SU-DHL-6 (cell line): ENCODE measurements around the gene CWC27.

Experiments used
- H2AFZ ChIP-seq: fragments of 200-600 bp; sonication (generic); 2 replicates; pipeline ENCODE4 v1.6.1; 2014; ENCODE audit warnings: low read depth, mild to moderate bottlenecking, moderate library complexity, mixed read lengths, antibody characterized with exemption, low read length; ENCODE audit not compliant: severe bottlenecking
- H3F3A ChIP-seq: fragments of 200-600 bp; shearing (Covaris generic); 2 replicates; pipeline ENCODE4 v1.6.0; 2016; ENCODE audit warnings: antibody characterized with exemption, mild to moderate bottlenecking; ENCODE audit not compliant: insufficient read depth
- H3K27ac ChIP-seq: fragments of 200-600 bp; sonication (generic); 2 replicates; pipeline ENCODE4 v1.5.1; 2016; ENCODE audit warnings: low read depth, mild to moderate bottlenecking, low read length, moderate library complexity, mixed read lengths
- H3K27me3 ChIP-seq: fragments of 200-600 bp; sonication (generic), shearing (Covaris generic); 2 replicates; pipeline ENCODE4 v1.6.0; 2014; ENCODE audit warnings: mild to moderate bottlenecking, low read length
- H3K36me3 ChIP-seq: fragments of 200-600 bp; sonication (generic); 2 replicates; pipeline ENCODE4 v1.6.1; 2014; ENCODE audit warnings: mild to moderate bottlenecking, low read length, mixed read lengths
- H3K4me2 ChIP-seq: fragments of 300-600, 200-600 bp; shearing (Covaris generic), sonication (generic); 2 replicates; pipeline ENCODE4 v1.6.0; 2014; ENCODE audit warnings: low read length, low read depth, mild to moderate bottlenecking; ENCODE audit not compliant: poor library complexity, severe bottlenecking
- H3K4me3 ChIP-seq: fragments of 200-600 bp; sonication (generic); 2 replicates; pipeline ENCODE4 v1.5.1; 2014; ENCODE audit warnings: antibody characterized with exemption, low read length, mild to moderate bottlenecking, mixed read lengths; ENCODE audit not compliant: insufficient read depth, poor library complexity, severe bottlenecking
- H3K79me2 ChIP-seq: fragments of 200-600 bp; sonication (generic); 2 replicates; pipeline ENCODE4 v1.6.1; 2014; ENCODE audit warnings: mild to moderate bottlenecking, low read length, moderate library complexity; ENCODE audit not compliant: insufficient read depth
- H3K9ac ChIP-seq: fragments of 200-600 bp; sonication (generic); 2 replicates; pipeline ENCODE4 v1.7.0; 2014; ENCODE audit warnings: mild to moderate bottlenecking, low read length
- H3K9me2 ChIP-seq: fragments of 200-600 bp; sonication (generic); replicated peaks from 2 replicates; pipeline ENCODE4 v1.6.1; 2014; ENCODE audit warnings: low read length; ENCODE audit not compliant: insufficient read depth
- H3K9me3 ChIP-seq: fragments of 200-600 bp; sonication (generic); 2 replicates; pipeline ENCODE4 v1.6.1; 2014; ENCODE audit warnings: low read length, mixed read lengths; ENCODE audit not compliant: insufficient read depth
- H4K20me1 ChIP-seq: fragments of 200-600 bp; sonication (generic); 2 replicates; pipeline ENCODE4 v1.6.1; 2014; ENCODE audit warnings: low read depth, mild to moderate bottlenecking, antibody characterized with exemption, low read length, moderate library complexity, mixed read lengths
- EZH2phosphoT487 ChIP-seq: fragments of 200-600 bp; sonication (generic), shearing (Covaris generic); conservative IDR thresholded peaks from 2 replicates; pipeline ENCODE4 v1.6.1; 2018; ENCODE audit warnings: mild to moderate bottlenecking, antibody characterized with exemption, low read length, moderate library complexity, mixed read lengths
- TF ChIP-seq, protein P1 (sequence below): fragments of 200-600 bp; sonication (generic); IDR thresholded peaks from one replicate; pipeline ENCODE4 v1.5.1; 2017; ENCODE audit warnings: antibody characterized with exemption, mild to moderate bottlenecking, low read length, moderate library complexity; ENCODE audit not compliant: insufficient read depth, poor library complexity, severe bottlenecking

Gene CWC27

DNA sequence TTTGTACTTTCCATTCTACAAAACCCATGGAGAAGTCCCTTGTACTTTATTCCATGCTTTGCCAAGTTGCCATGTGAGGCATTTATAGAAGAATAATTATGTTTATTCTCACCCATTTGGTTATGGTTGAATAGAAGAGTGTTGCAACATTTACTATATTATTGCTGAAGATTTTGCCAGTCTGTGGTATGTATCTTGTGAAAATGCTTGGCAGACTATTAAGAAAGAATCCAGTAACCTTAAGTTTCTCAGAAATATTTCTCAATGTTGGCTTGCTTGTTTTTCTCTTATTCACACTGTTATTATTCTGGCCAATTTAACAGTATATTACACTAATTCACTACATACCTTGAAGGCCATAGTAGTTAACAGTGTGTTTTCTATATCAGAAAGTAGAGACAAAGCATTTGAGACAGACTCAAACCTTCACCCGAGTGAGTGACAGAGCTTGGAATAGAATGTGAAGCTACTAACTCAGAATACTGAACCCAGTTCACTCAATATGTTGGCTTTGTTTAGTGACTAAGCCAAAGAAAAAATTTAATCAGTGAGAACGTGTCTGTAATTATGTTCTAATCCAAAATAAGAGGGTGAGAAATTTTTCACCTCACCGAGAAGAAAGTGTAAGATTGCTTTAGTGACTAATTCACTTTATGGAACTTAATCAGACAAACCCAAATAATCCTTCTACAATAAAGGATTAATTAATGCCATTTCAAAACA, 184.4 kb downstream of the CWC27 start:
- no peaks in the 10 kb centered on the region for H3K36me3 ChIP-seq
- H3K9me2 ChIP-seq = no peaks in the 10 kb centered on the region
- TF ChIP-seq, protein P1, sequence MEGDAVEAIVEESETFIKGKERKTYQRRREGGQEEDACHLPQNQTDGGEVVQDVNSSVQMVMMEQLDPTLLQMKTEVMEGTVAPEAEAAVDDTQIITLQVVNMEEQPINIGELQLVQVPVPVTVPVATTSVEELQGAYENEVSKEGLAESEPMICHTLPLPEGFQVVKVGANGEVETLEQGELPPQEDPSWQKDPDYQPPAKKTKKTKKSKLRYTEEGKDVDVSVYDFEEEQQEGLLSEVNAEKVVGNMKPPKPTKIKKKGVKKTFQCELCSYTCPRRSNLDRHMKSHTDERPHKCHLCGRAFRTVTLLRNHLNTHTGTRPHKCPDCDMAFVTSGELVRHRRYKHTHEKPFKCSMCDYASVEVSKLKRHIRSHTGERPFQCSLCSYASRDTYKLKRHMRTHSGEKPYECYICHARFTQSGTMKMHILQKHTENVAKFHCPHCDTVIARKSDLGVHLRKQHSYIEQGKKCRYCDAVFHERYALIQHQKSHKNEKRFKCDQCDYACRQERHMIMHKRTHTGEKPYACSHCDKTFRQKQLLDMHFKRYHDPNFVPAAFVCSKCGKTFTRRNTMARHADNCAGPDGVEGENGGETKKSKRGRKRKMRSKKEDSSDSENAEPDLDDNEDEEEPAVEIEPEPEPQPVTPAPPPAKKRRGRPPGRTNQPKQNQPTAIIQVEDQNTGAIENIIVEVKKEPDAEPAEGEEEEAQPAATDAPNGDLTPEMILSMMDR = no peak
- TF ChIP-seq EZH2phosphoT487 = no peak

DNA sequence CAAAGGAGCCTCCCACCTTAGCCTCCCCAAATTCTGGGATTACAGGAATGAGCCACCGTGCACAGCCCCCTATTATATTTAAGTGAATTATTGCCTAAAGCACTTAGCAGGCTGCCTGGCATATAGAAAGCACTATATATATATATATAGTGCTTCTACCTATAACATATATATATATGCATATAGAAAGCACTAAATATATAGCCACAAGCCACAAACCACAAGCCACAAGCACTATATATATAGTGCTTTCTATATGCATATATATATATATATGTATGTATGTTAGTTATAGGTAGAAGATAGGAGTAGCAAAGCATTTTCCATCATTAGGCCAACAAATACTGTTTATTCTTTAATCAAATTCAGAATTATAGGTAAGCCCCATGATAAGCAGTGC, 185.8 kb downstream of the CWC27 start:
- Histone ChIP-seq H3K9ac (no peak overlapping the region), H3F3A (no peaks in the 10 kb centered on the region), H3K27ac (no peak overlapping the region), H3K9me3 (no peaks in the 10 kb centered on the region), H3K36me3 (no peaks in the 10 kb centered on the region), H4K20me1 (peaks cover 5% of the 10 kb centered on the region; the same call in 1 of the 2 replicates), H3K4me3 (no peak overlapping the region), H3K79me2 (no peaks in the 10 kb centered on the region), H3K27me3 (no peaks in the 10 kb centered on the region), H2AFZ (no peak overlapping the region), H3K4me2 (no peak overlapping the region), H3K9me2 (no peaks in the 10 kb centered on the region)
- no peak for TF ChIP-seq EZH2phosphoT487
- TF ChIP-seq, protein P1 = no peak

More for the DNA sequence above, 184.4 kb downstream of the CWC27 start:
- Histone ChIP-seq H3K4me2 (no peak overlapping the region), H3K27ac (no peak overlapping the region), H3K79me2 (no peaks in the 10 kb centered on the region), H3K9me3 (no peaks in the 10 kb centered on the region), H2AFZ (no peak overlapping the region), H3K27me3 (no peaks in the 10 kb centered on the region), H3K4me3 (no peak overlapping the region), H3K9ac (no peak overlapping the region), H4K20me1 (no peaks in the 10 kb centered on the region), H3F3A (no peaks in the 10 kb centered on the region)

DNA sequence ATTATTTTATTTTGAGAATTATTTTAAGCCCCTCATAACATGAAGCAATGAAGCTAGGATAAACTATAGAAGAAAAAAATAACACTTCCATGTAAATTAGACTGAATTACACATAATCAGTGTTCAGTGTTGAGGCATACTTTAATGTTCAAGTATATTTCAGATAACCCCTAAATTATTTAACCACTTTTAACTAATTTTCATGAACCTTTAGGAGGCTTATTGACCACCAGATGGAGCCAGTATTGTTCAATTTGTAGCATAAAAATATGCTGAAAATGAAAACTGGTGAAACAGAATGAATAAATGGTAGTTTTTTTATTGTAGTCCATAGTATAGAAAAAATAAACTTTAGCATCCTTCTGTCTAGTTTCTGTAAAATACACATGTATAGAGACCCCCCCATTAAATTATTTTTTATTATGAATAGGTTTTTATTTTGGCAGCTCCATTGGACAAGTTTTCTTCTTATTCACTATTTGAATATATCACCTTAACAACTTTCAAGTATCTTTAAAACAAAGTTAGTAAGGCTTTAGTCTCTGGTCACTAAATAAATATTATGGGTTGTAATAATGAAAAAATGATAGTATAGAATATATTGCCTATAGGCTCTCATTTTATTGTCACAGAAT, 190.1 kb downstream of the CWC27 start:
- TF ChIP-seq, protein P1 = peak; percentile 41
- no peak for TF ChIP-seq EZH2phosphoT487

More for the DNA sequence above, 190.1 kb downstream of the CWC27 start:
- H3K79me2 ChIP-seq = no peaks in the 10 kb centered on the region
- no peak overlapping the region for H3K27ac ChIP-seq
- H3K27me3 ChIP-seq = no peaks in the 10 kb centered on the region
- no peaks in the 10 kb centered on the region for H3F3A ChIP-seq
- H2AFZ ChIP-seq = no peak overlapping the region
- H3K4me2 ChIP-seq = no peak overlapping the region
- H3K9ac ChIP-seq = no peak overlapping the region
- H3K4me3 ChIP-seq = no peak overlapping the region
- no peaks in the 10 kb centered on the region for H3K36me3 ChIP-seq
- peaks cover 4% of the 10 kb centered on the region; the same call in 1 of the 2 replicates for H3K9me3 ChIP-seq
- no peaks in the 10 kb centered on the region for H3K9me2 ChIP-seq
- peaks cover 5% of the 10 kb centered on the region; the same call in 1 of the 2 replicates for H4K20me1 ChIP-seq
